Testis (tissue), 3 donors: ENCODE measurements around the gene HOXB4. TPM values are rescaled to one million over a fixed set of nuclear protein-coding genes. Genes with fewer than 3 reads are reported as not detected.

ENCODE experiments used
- DNase-seq: peaks from one replicate; pipeline ENCODE4 v3.0.0-alpha.2; 2019
- H3K27ac ChIP-seq, 2 donors: fragments of 200-600 bp; sonication (generic); one replicate each; pipeline ENCODE4 v1.5.1; 2019
- H3K27me3 ChIP-seq: fragments of 200-600 bp; sonication (generic); one replicate; pipeline ENCODE4 v1.5.1; 2019
- H3K36me3 ChIP-seq: fragments of 200-600 bp; sonication (generic); one replicate; pipeline ENCODE4 v1.5.1; 2017; ENCODE audit warnings: low read depth; ENCODE audit errors: missing control alignments
- H3K4me1 ChIP-seq: fragments of 200-600 bp; sonication (generic); one replicate; pipeline ENCODE4 v1.5.1; 2019
- H3K4me3 ChIP-seq, 2 donors: fragments of 200-600 bp; sonication (generic); one replicate each; pipeline ENCODE4 v1.5.1; 2017 to 2019
- H3K9me3 ChIP-seq: fragments of 200-600 bp; sonication (generic); one replicate; pipeline ENCODE4 v1.5.1; 2017
- CTCF ChIP-seq, 3 experiments: fragments of 450-650 bp in 2 of 3; fragments of 200-600 bp in 1 of 3; sonication (generic) in 1 of 3; IDR thresholded peaks; one replicate each; pipeline ENCODE4 v1.5.1; 2016 to 2019; ENCODE audit warnings: antibody characterized with exemption in 3 of 3, mild to moderate bottlenecking in 2 of 3, moderate library complexity in 1 of 3
- POLR2A ChIP-seq: fragments of 450-650 bp; IDR thresholded peaks from one replicate; pipeline ENCODE4 v1.6.1; 2017; ENCODE audit warnings: antibody characterized with exemption, mild to moderate bottlenecking, moderate library complexity
- WGBS, 2 donors: methylation state at CpG; one replicate each; pipeline ENCODE4 v1.1.5; 2018; 5-methylcytosine and 5-hydroxymethylcytosine counted together
- intact Hi-C: fragments of 100-400 bp; cut with DNase I; formaldehyde crosslinking; loops from one replicate; pipeline ENCODE4 v1.15.1; 2023; ENCODE audit warnings: low total_unique reads
- polyA plus RNA-seq: library from polyadenylated mRNA; stranded (reverse); fragments of 350-450 nt; fragmentation: Illumina TruSeq; extraction: RNeasy Lipid Tissue Mini Kit (QIAGEN cat#74804); gene quantifications from one replicate; pipeline ENCODE4 v1.2.3, GENCODE V29; 2014; ENCODE audit warnings: low read depth, low replicate concordance; ENCODE audit not compliant: insufficient read depth
- total RNA-seq, 2 donors: library from RNA; depleted of rRNA; stranded (reverse); fragments of >200 nt; gene quantifications; one replicate each; pipeline ENCODE4 v1.2.3, GENCODE V29; 2016

HOXB4 gene
- total and polyA plus RNA-seq, 3 donors from 2014 or later, result 1.6 to 1.8 (median 1.6) TPM

DNA sequence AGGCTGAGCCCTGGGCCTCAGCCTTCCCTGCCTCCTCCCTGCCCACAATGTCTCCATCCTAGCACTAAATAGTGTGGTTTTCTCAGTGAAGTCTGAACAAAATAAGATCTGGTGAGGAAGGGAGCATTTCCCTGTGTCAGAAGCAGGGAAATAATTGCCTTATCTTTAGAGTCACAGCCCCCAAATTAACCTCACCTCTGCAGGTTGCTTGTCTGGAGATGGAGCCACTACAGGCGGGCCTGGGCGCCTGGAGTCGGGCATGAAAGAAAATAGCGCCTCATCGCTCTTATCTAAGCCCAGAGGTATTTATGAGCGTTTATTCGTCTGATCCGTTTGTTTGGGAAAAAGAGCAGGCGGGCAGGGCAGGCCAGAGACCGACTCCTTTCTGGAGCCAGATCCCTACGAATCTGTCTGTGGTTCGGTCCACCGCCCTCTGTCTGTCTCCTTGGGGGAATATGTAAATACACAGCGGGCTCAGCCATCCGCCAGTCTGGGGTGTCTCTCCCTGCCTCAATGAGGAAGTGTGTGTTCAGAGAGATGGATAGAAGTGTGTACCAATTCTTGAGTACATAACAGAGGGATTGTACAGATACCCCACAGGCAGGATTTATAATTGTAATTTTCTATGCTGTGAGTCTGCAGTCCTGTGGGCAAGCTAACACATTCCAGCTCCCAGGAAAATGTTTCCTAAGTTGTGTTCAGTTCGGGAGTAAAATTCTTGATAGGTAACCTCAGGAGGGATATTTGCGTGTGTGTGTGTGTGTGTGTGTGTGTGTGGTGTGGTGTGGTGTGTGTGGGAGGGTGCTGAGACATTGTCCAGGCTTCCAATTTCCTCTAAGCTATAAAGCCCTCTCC is 22.3 kb upstream of the HOXB4 start:
- TF ChIP-seq CTCF (IDR thresholded peaks at IDR 0.05) (no peak), POLR2A (no peak)
- no peak for DNase-seq
- Histone ChIP-seq H3K9me3 (no peaks in the 10 kb centered on the region), H3K36me3 (no peaks in the 10 kb centered on the region), H3K27ac (no peak overlapping the region), H3K4me3 (no peak overlapping the region), H3K27me3 (peaks cover 7% of the 10 kb centered on the region), H3K4me1 (peaks cover 4% of the 10 kb centered on the region)
- intact Hi-C loops, result no loop called here
- 50 to 52% methylated on average over 17 of the region's 17 CpGs for WGBS, 2 donors

GRCh38 chr17:48599354-48599753 is 21.2 kb upstream of the HOXB4 start:
- no peaks in the 10 kb centered on the region for H3K36me3 ChIP-seq
- no peak for DNase-seq
- intact Hi-C loops, result loop anchor here (10.0 kb wide), 1 partner anchor 105 kb away; no protein-coding TSS in a partner anchor

DNA sequence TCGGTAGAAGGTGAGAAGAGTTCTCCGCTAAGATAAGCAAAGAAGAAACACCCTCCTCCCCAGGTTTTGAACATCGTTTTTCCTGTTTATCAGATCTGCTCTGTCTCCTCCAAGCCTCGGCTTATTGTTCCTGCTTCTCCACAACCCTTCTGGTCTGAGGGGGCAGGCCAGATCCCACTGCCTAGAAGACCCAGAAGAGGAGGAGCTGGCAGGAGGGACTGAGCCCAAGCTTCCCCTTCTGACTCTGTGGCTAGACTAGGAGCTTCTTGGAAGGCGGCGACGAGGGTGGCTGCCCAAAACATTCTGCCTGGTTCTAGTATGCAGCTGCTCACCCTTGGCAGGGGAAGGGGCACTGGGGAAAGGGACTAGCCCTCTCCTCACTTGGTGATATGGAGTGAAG is 20.6 kb upstream of the HOXB4 start:
- peak overlapping the region in 1 of 2 donors; percentile 38 for H3K4me3 ChIP-seq
- intact Hi-C loops, result loop anchor here (10.0 kb wide), 1 partner anchor 104 kb away; no protein-coding TSS in a partner anchor
- no peak for TF ChIP-seq POLR2A
- TF ChIP-seq CTCF (IDR thresholded peaks at IDR 0.05), result no peak
- peaks cover 7% of the 10 kb centered on the region for H3K27me3 ChIP-seq
- WGBS, 2 donors, result 18 to 21% methylated on average over 6 to 7 of the region's 7 CpGs
- H3K9me3 ChIP-seq, result no peaks in the 10 kb centered on the region
- H3K4me1 ChIP-seq, result peaks cover 4% of the 10 kb centered on the region
- no peak overlapping the region for H3K27ac ChIP-seq
- no peaks in the 10 kb centered on the region for H3K36me3 ChIP-seq
- DNase-seq, result no peak

More at GRCh38 chr17:48599354-48599753, 21.2 kb upstream of the HOXB4 start:
- H3K9me3 ChIP-seq, result no peaks in the 10 kb centered on the region
- 48 to 51% methylated on average over 5 of the region's 5 CpGs for WGBS, 2 donors
- no peak overlapping the region for H3K27ac ChIP-seq
- no peak for TF ChIP-seq CTCF (IDR thresholded peaks at IDR 0.05)
- no peak for TF ChIP-seq POLR2A
- no peak overlapping the region for H3K4me3 ChIP-seq
- H3K27me3 ChIP-seq, result peaks cover 7% of the 10 kb centered on the region
- H3K4me1 ChIP-seq, result peaks cover 4% of the 10 kb centered on the region

DNA sequence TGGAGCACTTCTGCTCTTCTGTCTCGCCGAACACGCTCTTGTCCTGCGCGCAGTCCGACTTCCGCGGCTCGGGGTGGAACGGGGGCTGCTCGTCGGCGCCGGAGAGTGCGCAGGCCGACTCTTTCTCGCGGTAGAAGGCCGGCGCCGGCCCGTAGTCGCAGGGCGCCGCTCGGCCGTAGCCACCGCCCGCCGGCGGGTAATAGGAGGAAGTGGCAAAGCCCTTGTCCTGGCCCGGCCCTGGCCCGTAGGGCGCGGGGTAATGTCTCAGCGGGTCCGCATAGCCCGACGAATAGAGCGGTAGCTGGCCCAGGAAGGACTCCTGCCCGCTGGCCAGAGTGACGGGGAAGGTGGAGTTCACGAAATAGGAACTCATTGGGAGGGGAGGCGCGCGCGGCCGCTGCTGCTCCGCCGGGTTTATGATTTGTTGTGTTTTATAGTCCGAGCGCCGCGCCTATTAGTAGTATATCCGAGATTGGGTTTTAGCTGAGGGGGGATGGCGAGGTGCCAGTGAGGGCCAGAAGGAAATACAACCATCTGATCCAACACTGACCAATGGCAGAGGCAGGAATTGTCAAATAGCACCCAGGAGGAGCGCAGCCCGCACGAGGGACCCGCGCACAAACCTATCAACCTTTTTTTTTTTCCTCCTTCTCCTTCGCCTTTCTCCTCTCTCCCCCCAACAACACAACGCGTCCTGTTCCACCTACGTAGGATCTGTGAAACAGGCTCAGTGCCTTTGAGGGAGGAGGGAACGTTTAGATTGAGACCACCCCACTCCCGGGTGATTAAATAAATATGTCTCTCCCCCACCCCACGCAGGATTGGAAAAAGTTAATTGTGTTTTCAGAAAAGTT is 19.9 kb upstream of the HOXB4 start:
- Histone ChIP-seq H3K27me3 (peaks cover 5% of the 10 kb centered on the region), H3K4me1 (peaks cover 4% of the 10 kb centered on the region), H3K27ac (no peak overlapping the region), H3K36me3 (no peaks in the 10 kb centered on the region), H3K4me3 (peak overlapping the region; percentile 37 to 38), H3K9me3 (no peaks in the 10 kb centered on the region)
- WGBS, 2 donors, result 1% methylated on average over 27 to 68 of the region's 68 CpGs
- TF ChIP-seq POLR2A (no peak), CTCF (IDR thresholded peaks at IDR 0.05) (no peak)
- DNase-seq, result no peak
- intact Hi-C loops, result loop anchor here (10.0 kb wide), 1 partner anchor 103 kb away; no protein-coding TSS in a partner anchor
